GM12891 (cell line): ENCODE data around the gene IKZF4.

Experiments used
- PAX5 ChIP-seq: IDR thresholded peaks from 2 replicates; pipeline ENCODE4 v1.6.1; 2011; ENCODE audit warnings: low read length, moderate library complexity, mild to moderate bottlenecking; ENCODE audit not compliant: insufficient read depth, severe bottlenecking
- POLR2A ChIP-seq: IDR thresholded peaks from 2 replicates; pipeline ENCODE4 v1.6.1; 2011; ENCODE audit warnings: low read depth, low read length, control low read depth
- POLR2AphosphoS5 ChIP-seq: IDR thresholded peaks from 2 replicates; pipeline ENCODE4 v1.6.1; 2011; ENCODE audit warnings: low read depth, low read length, control low read depth
- POU2F2 ChIP-seq: IDR thresholded peaks from 2 replicates; pipeline ENCODE4 v1.6.1; 2011; ENCODE audit warnings: low read depth, mild to moderate bottlenecking, control low read depth, low read length, moderate library complexity
- SPI1 ChIP-seq: IDR thresholded peaks from 2 replicates; pipeline ENCODE4 v1.6.1; 2011; ENCODE audit warnings: low read depth, low read length, control low read depth
- TAF1 ChIP-seq: IDR thresholded peaks from 2 replicates; pipeline ENCODE4 v1.6.1; 2011; ENCODE audit warnings: low read depth, low read length, control low read depth

DNA sequence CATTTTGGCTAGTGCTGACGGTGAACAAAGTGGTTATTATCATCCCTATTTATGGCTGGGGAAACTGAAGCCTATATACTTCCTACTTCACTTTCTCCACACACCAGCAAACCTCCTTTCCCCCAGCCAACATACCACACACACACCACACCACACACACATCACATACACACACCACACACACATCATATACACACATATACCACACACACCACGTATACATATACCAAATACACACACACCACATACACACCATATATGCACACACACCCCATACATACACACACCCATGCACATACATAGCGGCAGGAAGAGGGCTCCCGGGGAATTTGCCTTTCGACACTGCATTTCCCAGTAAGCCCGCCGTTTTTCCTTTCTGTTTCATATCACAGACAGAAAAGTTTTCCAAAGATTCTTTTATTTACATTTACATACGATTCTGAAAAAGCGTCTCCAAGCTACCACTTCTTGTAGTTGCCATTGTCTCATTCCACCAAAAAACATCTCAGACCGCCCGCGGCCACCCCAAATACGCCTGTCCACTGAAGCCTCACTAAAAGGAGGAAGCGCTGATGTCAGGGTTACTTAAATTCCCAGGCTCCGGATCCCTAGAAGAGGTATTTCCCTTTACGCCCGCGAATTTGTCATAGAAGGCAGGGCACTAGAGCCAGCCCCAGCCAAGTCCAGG is 47.8 kb upstream of the IKZF4 start:
- TF ChIP-seq POLR2A (no peak), POLR2AphosphoS5 (no peak), POU2F2 (no peak), SPI1 (peak; percentile 36; the same call in 1 of the 2 replicates), TAF1 (no peak), PAX5 (no peak)
